ENCODE data around the gene CAMK2B.

CAMK2B gene

DNA sequence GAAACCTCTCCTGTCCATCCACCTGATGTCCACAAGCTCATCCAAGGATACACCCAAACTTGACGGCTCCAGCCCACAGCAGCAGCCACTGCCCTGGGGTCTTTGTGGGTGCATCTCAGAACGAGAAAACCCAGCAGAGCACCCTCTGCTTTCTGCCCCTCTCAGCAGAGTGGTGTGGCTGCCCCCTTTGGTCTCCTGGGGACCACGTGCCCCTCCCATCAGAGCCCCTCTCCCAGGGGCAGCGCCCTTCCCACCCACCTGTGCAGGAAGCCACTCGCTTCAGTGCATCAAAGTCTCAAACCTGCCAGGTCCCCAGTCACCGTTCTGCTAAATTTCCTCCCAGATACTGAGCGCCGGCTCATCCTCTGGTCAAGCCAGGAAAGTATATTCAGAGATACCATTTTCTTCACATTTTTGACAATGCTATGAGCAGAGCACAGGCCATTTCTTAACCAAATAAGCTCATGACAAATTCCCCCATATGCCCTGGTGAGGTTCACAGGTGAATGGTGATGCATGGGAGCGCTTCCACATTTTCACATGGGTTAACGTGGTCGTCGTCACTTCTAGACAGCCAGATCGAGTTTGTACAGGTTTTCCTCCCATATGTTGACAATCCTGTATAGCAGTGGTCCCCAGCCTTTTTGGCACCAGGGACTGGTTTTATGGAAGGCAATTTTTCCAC is 32.4 kb downstream of the CAMK2B start:
- TF ChIP-seq CEBPB (IDR thresholded peaks at IDR 0.05): no peak
- TF ChIP-seq, protein P1, sequence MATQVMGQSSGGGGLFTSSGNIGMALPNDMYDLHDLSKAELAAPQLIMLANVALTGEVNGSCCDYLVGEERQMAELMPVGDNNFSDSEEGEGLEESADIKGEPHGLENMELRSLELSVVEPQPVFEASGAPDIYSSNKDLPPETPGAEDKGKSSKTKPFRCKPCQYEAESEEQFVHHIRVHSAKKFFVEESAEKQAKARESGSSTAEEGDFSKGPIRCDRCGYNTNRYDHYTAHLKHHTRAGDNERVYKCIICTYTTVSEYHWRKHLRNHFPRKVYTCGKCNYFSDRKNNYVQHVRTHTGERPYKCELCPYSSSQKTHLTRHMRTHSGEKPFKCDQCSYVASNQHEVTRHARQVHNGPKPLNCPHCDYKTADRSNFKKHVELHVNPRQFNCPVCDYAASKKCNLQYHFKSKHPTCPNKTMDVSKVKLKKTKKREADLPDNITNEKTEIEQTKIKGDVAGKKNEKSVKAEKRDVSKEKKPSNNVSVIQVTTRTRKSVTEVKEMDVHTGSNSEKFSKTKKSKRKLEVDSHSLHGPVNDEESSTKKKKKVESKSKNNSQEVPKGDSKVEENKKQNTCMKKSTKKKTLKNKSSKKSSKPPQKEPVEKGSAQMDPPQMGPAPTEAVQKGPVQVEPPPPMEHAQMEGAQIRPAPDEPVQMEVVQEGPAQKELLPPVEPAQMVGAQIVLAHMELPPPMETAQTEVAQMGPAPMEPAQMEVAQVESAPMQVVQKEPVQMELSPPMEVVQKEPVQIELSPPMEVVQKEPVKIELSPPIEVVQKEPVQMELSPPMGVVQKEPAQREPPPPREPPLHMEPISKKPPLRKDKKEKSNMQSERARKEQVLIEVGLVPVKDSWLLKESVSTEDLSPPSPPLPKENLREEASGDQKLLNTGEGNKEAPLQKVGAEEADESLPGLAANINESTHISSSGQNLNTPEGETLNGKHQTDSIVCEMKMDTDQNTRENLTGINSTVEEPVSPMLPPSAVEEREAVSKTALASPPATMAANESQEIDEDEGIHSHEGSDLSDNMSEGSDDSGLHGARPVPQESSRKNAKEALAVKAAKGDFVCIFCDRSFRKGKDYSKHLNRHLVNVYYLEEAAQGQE (IDR thresholded peaks at IDR 0.05; ENCODE audit: low read depth): no peak

DNA sequence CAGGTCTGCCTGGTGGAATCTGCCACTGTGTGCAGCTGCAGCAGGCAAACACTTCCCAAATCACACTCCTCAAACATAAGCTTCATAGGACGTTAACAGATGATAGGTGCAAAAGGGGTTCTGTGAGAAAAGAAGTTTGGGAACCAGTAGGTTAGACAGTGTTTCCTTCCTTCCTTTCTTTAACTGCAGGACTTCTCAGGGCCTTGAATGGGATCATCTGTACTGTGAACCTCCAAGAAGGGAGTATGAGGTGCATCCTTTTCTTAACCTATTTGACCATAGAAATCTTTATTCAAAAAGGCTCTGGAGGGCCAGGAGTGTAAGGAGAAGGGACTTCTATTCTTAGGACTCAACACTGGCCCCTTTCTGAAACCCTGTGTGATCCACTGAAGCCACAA is 33.0 kb downstream of the CAMK2B start:
- TF ChIP-seq, protein P2, sequence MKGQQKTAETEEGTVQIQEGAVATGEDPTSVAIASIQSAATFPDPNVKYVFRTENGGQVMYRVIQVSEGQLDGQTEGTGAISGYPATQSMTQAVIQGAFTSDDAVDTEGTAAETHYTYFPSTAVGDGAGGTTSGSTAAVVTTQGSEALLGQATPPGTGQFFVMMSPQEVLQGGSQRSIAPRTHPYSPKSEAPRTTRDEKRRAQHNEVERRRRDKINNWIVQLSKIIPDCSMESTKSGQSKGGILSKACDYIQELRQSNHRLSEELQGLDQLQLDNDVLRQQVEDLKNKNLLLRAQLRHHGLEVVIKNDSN (IDR thresholded peaks at IDR 0.05): no peak
- TF ChIP-seq YY1 (IDR thresholded peaks at IDR 0.05; ENCODE audit: low read depth): no peak
- TF ChIP-seq TEAD4 (IDR thresholded peaks at IDR 0.05): no peak
- TF ChIP-seq EP300 (IDR thresholded peaks at IDR 0.05; ENCODE audit: borderline replicate concordance): no peak
- no peak for TF ChIP-seq EGR1 (IDR thresholded peaks at IDR 0.05)
- no peak for TF ChIP-seq TAF1 (IDR thresholded peaks at IDR 0.05; ENCODE audit: low read depth)
- TF ChIP-seq NFIC (IDR thresholded peaks at IDR 0.05): no peak
- no peak for TF ChIP-seq FOXM1 (IDR thresholded peaks at IDR 0.05; ENCODE audit: borderline replicate concordance, low read depth)

DNA sequence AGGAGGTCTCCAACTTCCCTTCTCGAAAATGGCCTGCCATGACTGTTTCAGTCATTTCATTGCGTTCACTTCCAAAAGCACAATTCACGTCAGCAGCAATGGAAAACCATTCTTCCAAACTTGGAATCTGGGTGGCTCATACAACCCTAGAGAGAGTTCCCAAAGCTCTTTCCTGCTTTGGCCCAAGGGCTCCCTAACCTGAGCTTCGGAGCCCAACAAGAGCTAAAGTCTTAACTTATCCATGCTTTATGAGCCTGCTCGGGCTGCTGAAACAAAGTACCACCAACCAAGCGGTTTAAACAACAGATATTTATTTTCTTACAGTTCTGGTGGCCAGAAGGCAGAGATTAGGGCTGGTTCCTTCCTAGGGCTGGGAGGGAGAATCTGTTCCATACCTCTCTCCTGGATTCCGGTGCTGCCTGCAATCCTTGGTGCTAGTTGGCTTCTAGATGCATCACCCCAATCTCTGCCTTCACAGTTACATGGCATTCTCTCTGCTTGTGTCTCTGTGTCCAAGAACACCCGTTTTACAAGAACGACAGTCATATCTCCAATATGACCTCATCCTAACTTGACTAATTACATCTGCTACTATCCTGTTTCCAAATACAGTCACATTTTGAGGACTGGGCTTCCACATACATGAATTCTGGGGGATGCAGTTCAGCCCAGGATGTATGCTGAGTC is 33.5 kb downstream of the CAMK2B start:
- TF ChIP-seq, protein P2 (IDR thresholded peaks at IDR 0.05): no peak
- no peak for TF ChIP-seq TCF12 (IDR thresholded peaks at IDR 0.05; ENCODE audit: low read depth)

DNA sequence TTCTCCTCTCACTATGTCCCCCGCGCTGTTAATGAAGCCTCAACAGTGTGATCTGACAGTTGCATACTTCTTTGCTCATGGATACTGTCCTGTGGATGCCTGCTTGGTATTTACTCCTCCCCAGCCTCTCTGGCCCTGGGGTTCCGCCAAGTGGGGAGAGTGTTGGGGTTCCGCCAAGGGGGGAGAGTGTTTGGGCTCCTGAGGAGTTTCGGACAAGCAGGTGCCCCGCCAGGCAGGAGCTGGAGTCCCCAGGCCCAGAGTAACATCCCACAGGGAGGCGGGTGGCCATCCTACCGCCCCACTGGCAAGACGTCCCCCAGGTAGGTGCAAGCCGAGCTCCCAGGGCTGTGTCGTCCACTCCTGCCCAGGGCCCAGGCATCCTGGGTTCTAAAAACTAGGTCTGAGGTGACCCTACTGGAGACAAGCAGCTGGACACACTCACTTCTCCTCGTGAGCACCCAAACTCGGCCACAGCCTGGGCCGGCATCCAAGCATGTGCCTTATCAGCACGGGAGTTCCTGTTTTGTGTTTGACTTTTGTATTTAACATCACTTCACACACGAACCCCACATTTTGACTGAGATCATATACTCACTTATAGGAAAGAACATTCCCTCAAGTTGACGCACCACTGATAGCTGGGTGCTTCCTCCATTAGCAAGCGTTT is 34.2 kb downstream of the CAMK2B start:
- TF ChIP-seq TCF12 (IDR thresholded peaks at IDR 0.05; ENCODE audit: low read depth) (no peak), RAD21 (IDR thresholded peaks at IDR 0.05; ENCODE audit: low read depth) (no peak), EGR1 (IDR thresholded peaks at IDR 0.05) (no peak), FOXM1 (IDR thresholded peaks at IDR 0.05; ENCODE audit: borderline replicate concordance, low read depth) (no peak), ZBTB7A (IDR thresholded peaks at IDR 0.05; ENCODE audit: low read depth) (no peak), NFIC (IDR thresholded peaks at IDR 0.05) (no peak), CREB1 (IDR thresholded peaks at IDR 0.05; ENCODE audit: low read depth) (no peak), YY1 (IDR thresholded peaks at IDR 0.05; ENCODE audit: low read depth) (no peak), CEBPB (IDR thresholded peaks at IDR 0.05) (no peak)
- TF ChIP-seq, protein P2 (IDR thresholded peaks at IDR 0.05): no peak
- TF ChIP-seq, protein P1 (IDR thresholded peaks at IDR 0.05; ENCODE audit: low read depth): no peak
- TF ChIP-seq, protein P3, sequence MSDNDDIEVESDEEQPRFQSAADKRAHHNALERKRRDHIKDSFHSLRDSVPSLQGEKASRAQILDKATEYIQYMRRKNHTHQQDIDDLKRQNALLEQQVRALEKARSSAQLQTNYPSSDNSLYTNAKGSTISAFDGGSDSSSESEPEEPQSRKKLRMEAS (IDR thresholded peaks at IDR 0.05): no peak

DNA sequence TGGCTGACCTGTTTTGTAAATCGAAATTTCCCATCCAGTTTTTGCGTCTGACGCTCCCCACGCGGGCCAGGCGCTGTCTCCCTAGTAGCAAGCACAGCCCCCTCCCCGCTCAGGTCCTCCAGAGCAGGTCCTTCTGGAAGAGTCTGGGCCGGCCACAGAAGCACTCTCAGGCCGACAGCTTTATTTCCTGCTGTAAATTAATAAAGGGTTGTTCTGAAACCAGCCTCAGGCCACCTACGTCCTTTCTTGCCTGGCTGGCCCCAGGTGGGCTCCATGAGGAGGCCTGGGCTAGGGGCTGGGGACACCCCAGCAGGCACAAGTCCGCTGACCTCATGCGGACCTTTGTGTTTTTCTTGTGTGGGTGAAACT is 35.2 kb downstream of the CAMK2B start:
- TF ChIP-seq, protein P2 (IDR thresholded peaks at IDR 0.05): no peak
- TF ChIP-seq EGR1 (IDR thresholded peaks at IDR 0.05): no peak
- TF ChIP-seq, protein P3 (IDR thresholded peaks at IDR 0.05): no peak
